Adrenal gland (tissue), 12 donors: ENCODE data around the gene NAALADL2. TPM values are rescaled to one million over a fixed set of nuclear protein-coding genes. Genes with fewer than 3 reads are reported as not detected.

Source experiments
- DNase-seq, 7 donors: peaks; one replicate each; pipeline ENCODE4 v3.0.0-alpha.2; 2019 to 2020
- H3K27ac ChIP-seq, 5 donors: fragments of 200-600 bp; sonication (generic) in 4 of 5; 1 replicate in 3 of 5; 2 replicates in 2 of 5; pipeline versions ENCODE4 v1.5.1 to v1.8.0; 2016 to 2020; ENCODE audit warnings: mild to moderate bottlenecking in 1 of 5
- H3K27me3 ChIP-seq: fragments of 200-600 bp; 2 replicates; pipeline ENCODE4 v1.8.0; 2021
- H3K36me3 ChIP-seq, 2 donors: fragments of 200-600 bp; replicated peaks in 1 of 2; 1 replicate in 1 of 2; 2 replicates in 1 of 2; pipeline versions ENCODE4 v1.5.1 to v1.8.0; 2018 to 2022
- H3K4me1 ChIP-seq, 2 donors: fragments of 200-600 bp; replicated peaks in 1 of 2; 1 replicate in 1 of 2; 2 replicates in 1 of 2; pipeline versions ENCODE4 v1.5.1 to v1.8.0; 2018 to 2021
- H3K4me3 ChIP-seq, 4 donors: fragments of 200-600 bp; sonication (generic) in 3 of 4; one replicate each; pipeline ENCODE4 v1.5.1; 2016 to 2018
- H3K9me3 ChIP-seq, 3 donors: fragments of 200-600 bp; sonication (generic) in 1 of 3; replicated peaks in 1 of 3; 1 replicate in 2 of 3; 2 replicates in 1 of 3; pipeline versions ENCODE4 v1.5.1 to v1.8.0; 2016 to 2021
- POLR2A ChIP-seq, 2 donors: fragments of 450-650 bp; IDR thresholded peaks; one replicate each; pipeline ENCODE4 v1.6.1; 2017; ENCODE audit warnings: antibody characterized with exemption in 2 of 2, mild to moderate bottlenecking in 2 of 2, moderate library complexity in 1 of 2
- WGBS, 4 donors: extraction: QIAGEN DNeasy Blood & Tissue Kit in 2 of 4; methylation state at CpG; one replicate each; pipeline versions ENCODE4 v1.1.5 to v1.1.7; 2013 to 2017; 5-methylcytosine and 5-hydroxymethylcytosine counted together
- intact Hi-C, 2 donors: fragments of 100-400 bp; cut with DNase I; formaldehyde crosslinking; loops; one replicate each; pipeline versions ENCODE4 v1.14.1 to v1.15.0; 2022 to 2023
- polyA plus RNA-seq, 3 donors: library from polyadenylated mRNA; stranded (reverse); fragments of 200-250 nt in 2 of 3; fragments of 350-450 nt in 1 of 3; fragmentation: Illumina TruSeq in 1 of 3; extraction: RNeasy Lipid Tissue Mini Kit (QIAGEN cat#74804) in 1 of 3; gene quantifications; one replicate each; pipeline ENCODE4 v1.2.3, GENCODE V29; 2013 to 2014
- total RNA-seq, 9 donors: library from RNA; depleted of rRNA in 4 of 9; stranded (reverse); fragments of >200 nt in 4 of 9; fragments of 120-200 nt in 1 of 9; fragmentation: NEBNext Ultra II Directional in 1 of 9; extraction: Animal tissue kit (Norgen Biotek cat#: 25700) in 1 of 9; gene quantifications; one replicate each; pipeline versions ENCODE4 v1.1.0 to v1.2.4, GENCODE V29; 2013 to 2023
- TF ChIP-seq, protein P1 (sequence below), 6 experiments: fragments of 450-650 bp in 4 of 6; fragments of 200-600 bp in 2 of 6; sonication (generic) in 1 of 6; IDR thresholded peaks; 1 replicate in 5 of 6; 2 replicates in 1 of 6; pipeline versions ENCODE4 v1.5.1 to v1.8.0; 2016 to 2021; ENCODE audit warnings: antibody characterized with exemption in 6 of 6, mild to moderate bottlenecking in 2 of 6, moderate library complexity in 1 of 6
- donor health status: healthy with polysubstance abuse.
- donor health status: Bipolar disorder and iron deficiency.
- donor health status: DM: yes; HTN: yes; CAD: no.
- donor health status: DM: no; HTN: no; CAD: no.
- donor health status: DM: no; HTN: no; CAD: no.
- donor health status: DM: yes; HTN: yes; CAD: no.

The NAALADL2 gene
- total and polyA plus RNA-seq, 12 donors, result 0.24 to 7.8 (median 4.8) TPM

DNA sequence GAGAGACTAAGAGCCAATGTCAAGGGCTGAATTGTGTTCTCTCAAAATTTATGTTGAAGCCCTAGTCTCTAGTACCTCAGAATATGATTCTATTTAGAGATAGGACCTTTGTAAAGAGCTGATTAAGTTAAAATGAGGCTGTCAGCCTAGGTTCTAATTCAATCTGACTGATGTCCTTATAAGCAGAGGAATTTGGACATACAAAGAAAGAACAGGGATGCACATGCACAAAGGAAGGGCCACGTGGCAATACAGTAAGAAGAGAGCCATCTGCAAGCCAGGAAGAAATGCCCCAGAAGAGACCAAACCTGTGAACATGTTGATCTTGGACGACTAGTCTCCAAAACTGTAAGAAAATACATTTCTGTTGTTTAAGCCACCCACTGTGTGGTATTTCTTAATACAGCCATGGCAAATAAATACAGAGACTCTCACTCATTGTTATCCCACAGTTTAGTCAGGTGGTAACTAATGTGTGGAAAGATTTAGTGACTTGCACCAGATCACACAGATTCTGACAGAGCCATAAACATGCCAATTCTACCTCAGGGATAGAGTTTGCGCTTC lies 652.2 kb downstream of the NAALADL2 start:
- 70 to 74% (median 72%) methylated on average over 3 of the region's 3 CpGs for WGBS, 4 donors
- no peak overlapping the region for H3K27ac ChIP-seq
- H3K27me3 ChIP-seq, result no peaks in the 10 kb centered on the region
- TF ChIP-seq, protein P1, sequence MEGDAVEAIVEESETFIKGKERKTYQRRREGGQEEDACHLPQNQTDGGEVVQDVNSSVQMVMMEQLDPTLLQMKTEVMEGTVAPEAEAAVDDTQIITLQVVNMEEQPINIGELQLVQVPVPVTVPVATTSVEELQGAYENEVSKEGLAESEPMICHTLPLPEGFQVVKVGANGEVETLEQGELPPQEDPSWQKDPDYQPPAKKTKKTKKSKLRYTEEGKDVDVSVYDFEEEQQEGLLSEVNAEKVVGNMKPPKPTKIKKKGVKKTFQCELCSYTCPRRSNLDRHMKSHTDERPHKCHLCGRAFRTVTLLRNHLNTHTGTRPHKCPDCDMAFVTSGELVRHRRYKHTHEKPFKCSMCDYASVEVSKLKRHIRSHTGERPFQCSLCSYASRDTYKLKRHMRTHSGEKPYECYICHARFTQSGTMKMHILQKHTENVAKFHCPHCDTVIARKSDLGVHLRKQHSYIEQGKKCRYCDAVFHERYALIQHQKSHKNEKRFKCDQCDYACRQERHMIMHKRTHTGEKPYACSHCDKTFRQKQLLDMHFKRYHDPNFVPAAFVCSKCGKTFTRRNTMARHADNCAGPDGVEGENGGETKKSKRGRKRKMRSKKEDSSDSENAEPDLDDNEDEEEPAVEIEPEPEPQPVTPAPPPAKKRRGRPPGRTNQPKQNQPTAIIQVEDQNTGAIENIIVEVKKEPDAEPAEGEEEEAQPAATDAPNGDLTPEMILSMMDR (IDR thresholded peaks at IDR 0.05), result no peak
- no peak for TF ChIP-seq POLR2A (IDR thresholded peaks at IDR 0.05)
- DNase-seq, result no peak
- no peaks in the 10 kb centered on the region for H3K36me3 ChIP-seq
- H3K4me1 ChIP-seq, result no peaks in the 10 kb centered on the region
- no peaks in the 10 kb centered on the region for H3K9me3 ChIP-seq
- no peak overlapping the region for H3K4me3 ChIP-seq
- intact Hi-C loops, result no loop called here

GRCh38 chr3:175512700-175513099 lies 653.6 kb downstream of the NAALADL2 start:
- TF ChIP-seq, protein P1 (IDR thresholded peaks at IDR 0.05), result no peak
- no peak for TF ChIP-seq POLR2A (IDR thresholded peaks at IDR 0.05)
- H3K27ac ChIP-seq, result no peak overlapping the region
- intact Hi-C loops, result no loop called here
- WGBS, 4 donors, result 57 to 78% (median 59%) methylated on average over 2 of the region's 2 CpGs
- no peaks in the 10 kb centered on the region for H3K9me3 ChIP-seq
- no peaks in the 10 kb centered on the region for H3K4me1 ChIP-seq
- no peaks in the 10 kb centered on the region for H3K27me3 ChIP-seq
- H3K4me3 ChIP-seq, result no peak overlapping the region
- H3K36me3 ChIP-seq, result no peaks in the 10 kb centered on the region
- no peak for DNase-seq

GRCh38 chr3:175518459-175518858 lies 659.3 kb downstream of the NAALADL2 start:
- intact Hi-C loops, result no loop called here
- Histone ChIP-seq H3K27me3 (no peaks in the 10 kb centered on the region), H3K27ac (no peak overlapping the region), H3K4me3 (no peak overlapping the region), H3K36me3 (no peaks in the 10 kb centered on the region), H3K4me1 (no peaks in the 10 kb centered on the region), H3K9me3 (no peaks in the 10 kb centered on the region)
- no peak for TF ChIP-seq POLR2A (IDR thresholded peaks at IDR 0.05)
- TF ChIP-seq, protein P1 (IDR thresholded peaks at IDR 0.05), result no peak
- no peak for DNase-seq
- 77 to 84% (median 83%) methylated on average over 3 of the region's 3 CpGs for WGBS, 4 donors

- TF ChIP-seq POLR2A (IDR thresholded peaks at IDR 0.05), result no peak
- TF ChIP-seq, protein P1 (IDR thresholded peaks at IDR 0.05), result no peak
- Histone ChIP-seq H3K27ac (no peak overlapping the region), H3K4me1 (no peaks in the 10 kb centered on the region), H3K9me3 (no peaks in the 10 kb centered on the region), H3K4me3 (no peak overlapping the region), H3K36me3 (no peaks in the 10 kb centered on the region), H3K27me3 (no peaks in the 10 kb centered on the region)
- 81 to 86% (median 85%) methylated on average over 3 of the region's 3 CpGs for WGBS, 4 donors
- intact Hi-C loops, result no loop called here
- no peak for DNase-seq
Measured at GRCh38 chr3:175521406-175521805, 662.3 kb downstream of the NAALADL2 start.
